LHCN-M2 (cell line): ENCODE results near the gene EXOSC5. TPM values are rescaled to one million over a fixed set of nuclear protein-coding genes. Genes with fewer than 3 reads are reported as not detected.
A peak's percentile ranks its signal among the peaks of the same experiment; 100 is the strongest.
"Not testable (repeated sequence)": the region's sequence is repeated elsewhere in the genome, so short reads cannot be mapped to it uniquely, and the experiment has no call there.

Source experiments
- DNase-seq: peaks from one replicate; pipeline ENCODE4 v3.0.0-alpha.2; 2012; ENCODE audit warnings: low read depth
- total RNA-seq: library from RNA; depleted of rRNA; stranded (reverse); fragments of >200 nt; gene quantifications from 2 replicates; pipeline ENCODE4 v1.2.3, GENCODE V29; 2014

EXOSC5 gene
- total RNA-seq, 1 experiment from 2014 or later: 28.6 TPM

- DNase-seq: no peak
Measured at GRCh38 chr19:41426952-41427646, 29.9 kb upstream of the EXOSC5 start, which contains the start of gene B3GNT8. Gene B3GNT8, minus strand, starts transcription at chr19:41427374. Its CDS starts 596 bp downstream, at chr19:41426778.

- no peak for DNase-seq
Measured at GRCh38 chr19:41426116-41426841, 29.1 kb upstream of the EXOSC5 start.

- no peak for DNase-seq
Measured at GRCh38 chr19:41425174-41426115, 28.3 kb upstream of the EXOSC5 start.

- no peak for DNase-seq
Measured at GRCh38 chr19:41424335-41425173, 27.4 kb upstream of the EXOSC5 start.

GRCh38 chr19:41422955-41423354 lies 25.8 kb upstream of the EXOSC5 start:
- DNase-seq: no peak

- no peak for DNase-seq
Measured at GRCh38 chr19:41422456-41422855, 25.3 kb upstream of the EXOSC5 start.

GRCh38 chr19:41421973-41422372 lies 24.8 kb upstream of the EXOSC5 start:
- no peak for DNase-seq

- no peak for DNase-seq
Measured at GRCh38 chr19:41421314-41421713, 24.2 kb upstream of the EXOSC5 start.

- DNase-seq: no peak
Measured at GRCh38 chr19:41420101-41420880, 23.1 kb upstream of the EXOSC5 start.

- DNase-seq: no peak
Measured at GRCh38 chr19:41416194-41416674, 19.1 kb upstream of the EXOSC5 start.

- peak; percentile 54 for DNase-seq
Measured at GRCh38 chr19:41415154-41415571, 18.0 kb upstream of the EXOSC5 start.

- DNase-seq: no peak
Measured at GRCh38 chr19:41414461-41414860, 17.3 kb upstream of the EXOSC5 start.

GRCh38 chr19:41413947-41414346 lies 16.8 kb upstream of the EXOSC5 start:
- DNase-seq: no peak

- no peak for DNase-seq
Measured at GRCh38 chr19:41412953-41413352, 15.8 kb upstream of the EXOSC5 start.

GRCh38 chr19:41411968-41412265 lies 14.8 kb upstream of the EXOSC5 start:
- no peak for DNase-seq

- no peak for DNase-seq
Measured at GRCh38 chr19:41411100-41411967, 14.2 kb upstream of the EXOSC5 start.

- no peak for DNase-seq
Measured at GRCh38 chr19:41410336-41411054, 13.3 kb upstream of the EXOSC5 start.

- peak; percentile 42 for DNase-seq
Measured at GRCh38 chr19:41409288-41409687, 12.1 kb upstream of the EXOSC5 start.

GRCh38 chr19:41408846-41409245 lies 11.7 kb upstream of the EXOSC5 start:
- DNase-seq: not testable (repeated sequence)
